NCI-H2029 treated with DMSO at 0.1 percent for 48 hours (cell line): ENCODE results near the gene KMT2D.

ENCODE experiments used
- DNase-seq: peaks from one replicate; lab custom pipeline; 2025; lab: John Stamatoyannopoulos, UW

The KMT2D gene

GRCh38 chr12:49060237-49061156, at the start of gene KMT2D:
KMT2D (minus strand) TSS chr12:49060794; CDS start chr12:49055324, 5,470 bp downstream.
- peak; percentile 75 for DNase-seq

- no peak for DNase-seq
These were observed 49.3 kb upstream of the KMT2D start for GRCh38 chr12:49109641-49110463.

GRCh38 chr12:49108958-49109404, 48.4 kb upstream of the KMT2D start:
- DNase-seq = no peak

GRCh38 chr12:49105504-49106084, 45.0 kb upstream of the KMT2D start:
- no peak for DNase-seq

GRCh38 chr12:49104822-49105221, 44.2 kb upstream of the KMT2D start:
- DNase-seq = no peak

- no peak for DNase-seq
These were observed 39.8 kb upstream of the KMT2D start for GRCh38 chr12:49100380-49100779.

GRCh38 chr12:49098703-49099102, 38.1 kb upstream of the KMT2D start:
- DNase-seq = no peak

GRCh38 chr12:49098035-49098451, 37.4 kb upstream of the KMT2D start:
- DNase-seq = peak; percentile 6

- DNase-seq = no peak
These were observed 36.8 kb upstream of the KMT2D start for GRCh38 chr12:49097381-49097780.

GRCh38 chr12:49094975-49095365, 34.4 kb upstream of the KMT2D start:
- no peak for DNase-seq

GRCh38 chr12:49094160-49094974, 33.8 kb upstream of the KMT2D start, which contains the start of gene DHH:
DHH (minus strand) TSS chr12:49094801; CDS start chr12:49094512, 289 bp downstream.
- no peak for DNase-seq

GRCh38 chr12:49093792-49094159, 33.2 kb upstream of the KMT2D start:
- no peak for DNase-seq

- DNase-seq = no peak
These were observed 32.3 kb upstream of the KMT2D start for GRCh38 chr12:49092816-49093406.

- no peak for DNase-seq
These were observed 31.7 kb upstream of the KMT2D start for GRCh38 chr12:49092086-49092815.

GRCh38 chr12:49091836-49092085, 31.2 kb upstream of the KMT2D start:
- DNase-seq = no peak

- DNase-seq = no peak
These were observed 30.7 kb upstream of the KMT2D start for GRCh38 chr12:49091056-49091835.

- no peak for DNase-seq
These were observed 29.5 kb upstream of the KMT2D start for GRCh38 chr12:49089821-49090773.

- DNase-seq = no peak
These were observed 28.3 kb upstream of the KMT2D start for GRCh38 chr12:49088932-49089330.
